Large intestine (tissue), 3 donors: Measurements from ENCODE around the gene LIN37. TPM values are rescaled to one million over a fixed set of nuclear protein-coding genes. Genes with fewer than 3 reads are reported as not detected.
A peak's percentile ranks its signal among the peaks of the same experiment; 100 is the strongest.
"Not testable (repeated sequence)": the region's sequence is repeated elsewhere in the genome, so short reads cannot be mapped to it uniquely, and the experiment has no call there.

Experiments used
- DNase-seq, 2 donors: peaks; one replicate each; pipeline versions ENCODE4 v3.0.0 to v3.0.0-alpha.2; 2013
- H3K27ac ChIP-seq: one replicate; pipeline ENCODE4 v1.5.1; 2013; ENCODE audit warnings: low read length
- H3K27me3 ChIP-seq: 2 replicates; pipeline ENCODE4 v1.6.1; 2013; ENCODE audit warnings: low read length; ENCODE audit not compliant: control insufficient read depth, insufficient read depth
- H3K36me3 ChIP-seq: 2 replicates; pipeline ENCODE4 v1.6.1; 2013; ENCODE audit warnings: low read length; ENCODE audit not compliant: control insufficient read depth, insufficient read depth
- H3K4me1 ChIP-seq: one replicate; pipeline ENCODE4 v1.6.1; 2013; ENCODE audit warnings: low read length; ENCODE audit not compliant: control insufficient read depth, insufficient read depth
- H3K4me3 ChIP-seq: one replicate; pipeline ENCODE4 v1.5.1; 2013; ENCODE audit warnings: low read length
- H3K9me3 ChIP-seq: one replicate; pipeline ENCODE4 v1.6.1; 2013; ENCODE audit warnings: mild to moderate bottlenecking, low read depth, low read length, moderate library complexity; ENCODE audit not compliant: control insufficient read depth
- WGBS: methylation state at CpG from one replicate; pipeline ENCODE4 v1.1.5; 2013; ENCODE audit warnings: low lambda C conversion rate; ENCODE audit not compliant: insufficient coverage; 5-methylcytosine and 5-hydroxymethylcytosine counted together
- polyA plus RNA-seq: library from polyadenylated mRNA; unstranded; fragments of 120-200 nt; gene quantifications from one replicate; pipeline ENCODE4 v1.2.1, GENCODE V29; 2013

The LIN37 gene
- polyA plus RNA-seq, 1 donor: 11.3 TPM

DNA sequence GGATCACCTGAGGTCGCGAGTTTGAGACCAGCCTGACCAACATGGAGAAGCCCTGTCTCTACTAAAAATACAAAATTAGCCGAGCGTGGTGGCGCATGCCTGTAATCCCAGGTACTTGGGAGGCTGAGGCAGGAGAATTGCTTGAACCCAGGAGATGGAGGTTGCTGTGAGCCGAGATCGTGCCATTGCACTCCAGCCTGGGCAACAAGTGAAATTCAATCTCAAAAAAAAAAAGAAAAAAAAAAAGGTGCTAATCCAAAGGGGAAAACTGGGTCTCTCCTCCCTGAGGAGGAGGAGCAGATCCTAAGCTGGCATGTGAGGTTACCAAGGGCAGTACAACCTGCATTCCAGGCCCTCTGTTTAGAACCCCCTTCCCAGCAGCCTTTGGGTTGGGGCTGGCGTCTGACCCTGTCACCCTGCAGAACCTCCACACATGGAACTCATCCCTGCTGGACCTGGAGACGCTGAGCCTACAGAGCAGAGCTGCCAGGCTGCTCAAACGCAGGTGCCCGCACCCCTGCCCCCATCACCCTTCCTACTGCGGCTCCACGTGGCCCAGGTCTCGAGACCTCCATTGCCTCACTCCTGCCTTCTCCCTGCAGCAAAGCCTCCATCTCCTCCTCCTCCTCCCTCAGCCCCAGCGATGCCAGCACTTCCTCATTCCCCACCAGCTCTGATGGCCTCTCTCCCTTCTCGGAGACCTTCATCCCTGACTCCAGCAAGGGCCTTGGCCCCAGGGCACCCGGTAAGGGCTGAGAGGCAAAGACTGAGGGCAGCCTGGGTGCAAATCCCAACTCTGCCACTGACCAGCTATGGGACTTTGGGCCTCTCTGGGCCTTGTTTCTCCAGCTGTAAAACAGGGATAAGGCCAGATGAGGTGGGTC is 16.3 kb downstream of the LIN37 start:
- Histone ChIP-seq H3K4me3 (no peak overlapping the region), H3K27ac (no peak overlapping the region), H3K4me1 (no peaks in the 10 kb centered on the region), H3K9me3 (no peaks in the 10 kb centered on the region), H3K36me3 (peaks cover 34% of the 10 kb centered on the region), H3K27me3 (no peaks in the 10 kb centered on the region)
- DNase-seq: no peak
- WGBS: 100% methylated on average over 2 of the region's 17 CpGs

DNA sequence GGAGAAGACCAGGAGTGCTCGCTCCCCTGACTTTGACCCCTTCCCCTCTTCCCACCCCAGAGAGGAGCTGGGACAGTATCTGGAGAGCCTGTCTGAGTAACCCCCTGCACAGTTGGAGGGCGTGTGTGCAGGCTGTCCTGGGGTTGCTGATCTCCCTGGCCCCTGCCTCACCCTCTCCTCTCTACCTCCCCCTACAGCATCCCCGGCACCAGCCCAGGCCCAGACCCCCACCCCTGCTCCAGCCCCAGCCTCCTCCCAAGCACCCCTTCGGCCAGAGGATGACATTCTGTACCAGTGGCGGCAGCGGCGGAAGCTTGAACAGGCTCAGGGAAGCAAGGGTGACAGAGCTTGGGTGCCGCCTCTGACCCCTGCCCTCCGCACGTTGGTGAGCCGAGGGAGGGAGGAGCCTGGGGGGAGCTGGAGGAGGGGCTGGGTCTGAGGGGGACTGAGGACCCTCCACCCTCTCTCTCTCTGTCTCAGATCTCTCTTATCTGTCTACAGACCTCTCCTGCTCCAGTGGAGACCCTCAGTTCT is 18.3 kb downstream of the LIN37 start:
- no peak for DNase-seq
- Histone ChIP-seq H3K4me3 (no peak overlapping the region), H3K36me3 (peaks cover 25% of the 10 kb centered on the region), H3K27ac (no peak overlapping the region), H3K9me3 (no peaks in the 10 kb centered on the region), H3K4me1 (no peaks in the 10 kb centered on the region), H3K27me3 (no peaks in the 10 kb centered on the region)
- no CpG with 5 or more reads among the region's 11 CpGs for WGBS

- H3K36me3 ChIP-seq: peaks cover 20% of the 10 kb centered on the region
- no peaks in the 10 kb centered on the region for H3K27me3 ChIP-seq
- WGBS: no CpG with 5 or more reads among the region's 34 CpGs
- DNase-seq: no peak
- no peaks in the 10 kb centered on the region for H3K9me3 ChIP-seq
- H3K27ac ChIP-seq: no peak overlapping the region
- no peak overlapping the region for H3K4me3 ChIP-seq
- H3K4me1 ChIP-seq: no peaks in the 10 kb centered on the region
These were observed 19.1 kb downstream of the LIN37 start for GRCh38 chr19:35767288-35768081.

- Histone ChIP-seq H3K36me3 (peaks cover 20% of the 10 kb centered on the region), H3K27ac (no peak overlapping the region), H3K27me3 (no peaks in the 10 kb centered on the region), H3K9me3 (no peaks in the 10 kb centered on the region), H3K4me3 (no peak overlapping the region), H3K4me1 (no peaks in the 10 kb centered on the region)
- no CpG with 5 or more reads among the region's 15 CpGs for WGBS
- DNase-seq: no peak
These were observed 19.7 kb downstream of the LIN37 start for GRCh38 chr19:35768082-35768421.

DNA sequence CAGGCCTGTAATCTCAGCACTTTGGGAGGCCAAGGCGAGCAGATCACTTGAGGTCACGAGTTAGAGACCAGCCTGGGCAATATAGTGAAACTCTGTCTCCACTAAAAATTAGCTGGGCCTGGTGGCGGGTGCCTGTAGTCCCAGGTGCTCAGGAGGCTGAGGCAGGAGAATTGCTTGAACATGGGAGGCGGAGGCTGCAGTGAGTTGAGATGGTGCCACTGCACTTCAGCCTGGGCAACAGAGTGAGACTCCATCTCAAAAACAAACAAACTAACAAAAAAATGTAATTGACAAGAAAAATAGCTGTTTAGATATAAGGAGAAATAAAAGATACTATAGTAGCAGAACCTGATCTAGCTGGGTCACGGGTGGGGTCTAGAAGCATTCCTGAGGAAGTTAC is 24.0 kb downstream of the LIN37 start:
- not testable (repeated sequence) for H3K9me3 ChIP-seq, H3K4me3 ChIP-seq, DNase-seq, H3K27ac ChIP-seq, H3K36me3 ChIP-seq, H3K27me3 ChIP-seq
- peaks cover 11% of the 10 kb centered on the region for H3K4me1 ChIP-seq
- 88% methylated on average over 1 of the region's 5 CpGs for WGBS

DNA sequence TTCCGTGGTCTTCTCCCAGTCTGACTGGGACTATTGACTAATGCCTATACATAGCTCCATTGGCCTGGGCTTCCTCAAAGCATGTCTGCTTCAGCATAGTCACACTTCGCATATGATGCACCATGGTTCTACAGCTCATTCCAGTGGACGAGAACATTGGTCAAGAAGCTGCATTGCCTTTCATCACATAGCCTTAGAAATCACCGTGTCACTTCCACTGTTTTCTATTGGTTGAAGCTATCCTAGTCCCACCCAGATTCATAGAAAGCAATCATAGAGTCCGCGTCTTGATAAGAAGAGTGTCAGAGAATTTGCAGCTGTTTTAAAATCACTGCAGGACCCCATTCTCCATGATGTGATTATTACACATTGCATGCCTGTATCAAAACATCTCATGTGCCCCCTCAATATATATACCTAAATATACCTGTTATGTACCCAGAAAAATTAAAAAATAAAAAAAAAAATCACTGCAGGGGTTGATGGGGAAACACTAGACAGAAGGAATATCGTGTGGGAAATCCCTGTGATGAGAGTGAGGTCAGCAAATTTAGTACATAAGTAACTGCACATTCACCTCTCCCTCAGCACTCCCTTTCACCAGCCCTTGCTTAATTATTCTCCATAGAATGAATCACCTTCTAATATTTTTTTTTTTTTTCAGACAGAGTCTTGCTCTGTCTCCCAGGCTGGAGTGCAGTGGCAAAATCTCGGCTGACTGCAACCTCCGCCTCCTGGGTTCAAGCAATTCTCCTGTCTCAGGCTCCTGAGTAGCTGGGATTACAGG is 24.8 kb downstream of the LIN37 start:
- WGBS: no CpG with 5 or more reads among the region's 9 CpGs
- H3K9me3 ChIP-seq: no peaks in the 10 kb centered on the region
- no peak overlapping the region for H3K4me3 ChIP-seq
- no peak overlapping the region for H3K27ac ChIP-seq
- H3K4me1 ChIP-seq: peaks cover 11% of the 10 kb centered on the region
- peaks cover 8% of the 10 kb centered on the region for H3K36me3 ChIP-seq
- H3K27me3 ChIP-seq: no peaks in the 10 kb centered on the region
- no peak for DNase-seq

DNA sequence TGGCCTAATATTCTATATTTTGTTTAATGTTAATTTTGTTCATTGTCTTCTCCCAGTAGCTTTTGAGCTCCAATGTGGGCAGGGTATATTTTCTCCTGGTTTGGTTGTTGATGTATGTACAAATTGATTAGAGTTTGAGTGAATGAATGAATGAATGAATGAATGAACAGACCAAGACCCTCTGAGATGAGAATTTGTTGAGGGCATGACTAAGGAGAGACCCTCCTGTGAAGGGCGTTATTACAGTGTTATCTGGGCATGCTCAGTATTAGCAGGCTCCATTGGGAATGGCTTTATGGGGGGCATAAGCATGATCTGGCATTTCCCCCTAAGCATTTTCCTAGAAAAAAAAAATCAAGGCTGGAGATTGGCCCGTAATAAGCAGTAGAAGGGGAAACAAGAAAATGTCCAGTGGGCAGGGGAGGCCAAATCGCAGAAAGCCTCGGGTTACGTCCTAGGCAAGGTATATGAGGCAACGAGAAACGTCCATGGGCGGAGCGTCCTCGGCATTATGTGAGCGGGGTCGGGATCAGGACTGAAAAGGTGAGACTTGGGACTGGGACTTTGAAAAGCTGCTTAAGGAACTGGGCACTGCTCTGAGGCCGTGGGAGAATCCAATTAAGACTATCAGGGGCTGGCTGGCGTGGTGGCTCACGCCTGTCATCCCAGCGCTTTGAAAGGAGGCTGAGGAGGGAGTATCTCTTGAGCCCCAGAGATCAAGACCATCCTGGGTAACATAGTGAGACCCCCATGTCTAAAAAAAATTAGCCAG is 26.1 kb downstream of the LIN37 start:
- Histone ChIP-seq H3K4me1 (peaks cover 11% of the 10 kb centered on the region), H3K4me3 (peak overlapping the region; percentile 11), H3K9me3 (no peaks in the 10 kb centered on the region), H3K36me3 (peaks cover 5% of the 10 kb centered on the region), H3K27me3 (no peaks in the 10 kb centered on the region), H3K27ac (no peak overlapping the region)
- no CpG with 5 or more reads among the region's 16 CpGs for WGBS
- no peak for DNase-seq

GRCh38 chr19:35775046-35775297 is 26.6 kb downstream of the LIN37 start:
- DNase-seq: no peak
- H3K9me3 ChIP-seq: no peaks in the 10 kb centered on the region
- WGBS: 0% methylated on average over 1 of the region's 9 CpGs
- peaks cover 9% of the 10 kb centered on the region for H3K36me3 ChIP-seq
- no peaks in the 10 kb centered on the region for H3K27me3 ChIP-seq
- H3K4me1 ChIP-seq: peaks cover 11% of the 10 kb centered on the region
- H3K27ac ChIP-seq: no peak overlapping the region
- peak overlapping the region; percentile 11 for H3K4me3 ChIP-seq

DNA sequence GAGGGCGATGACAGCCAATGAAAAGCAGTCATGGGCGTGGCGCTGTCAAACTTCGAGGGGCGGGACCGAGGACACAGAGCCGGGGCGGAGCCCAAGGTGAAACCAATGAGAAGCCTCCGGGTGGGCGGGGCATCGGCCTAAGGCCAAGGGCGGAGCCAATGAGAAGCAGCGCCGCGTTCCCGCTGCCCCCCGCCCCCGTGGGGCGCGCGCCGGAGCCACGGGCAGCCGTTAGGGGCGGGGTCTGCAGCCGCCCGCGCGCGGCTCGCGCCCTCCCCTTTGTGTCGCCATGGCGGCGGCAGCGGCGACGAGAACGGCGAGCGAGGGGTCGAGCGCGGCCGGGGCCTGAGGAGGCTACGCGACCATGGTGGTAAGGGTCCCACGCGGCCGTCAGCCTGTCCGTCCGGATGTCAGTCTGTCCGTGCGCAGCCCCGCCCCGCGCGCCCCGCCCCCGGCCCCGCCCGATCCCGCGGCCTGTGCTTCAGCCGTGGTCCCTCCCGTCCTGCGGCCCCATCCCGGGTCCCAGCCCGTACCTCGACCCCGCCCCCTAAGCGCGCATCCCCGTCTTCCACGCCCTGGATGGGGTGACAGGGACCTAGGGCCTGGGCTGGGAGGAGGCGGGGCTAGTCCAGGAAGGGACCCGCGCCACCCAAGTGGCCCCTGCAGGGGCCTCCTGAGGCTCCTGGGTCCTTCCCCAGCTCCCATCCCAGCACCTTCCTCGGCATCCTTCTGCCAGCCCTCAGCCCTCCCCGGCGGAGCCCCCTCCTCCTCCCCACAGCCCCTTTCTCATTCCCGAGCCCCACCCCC is 27.1 kb downstream of the LIN37 start, which contains the start of gene ARHGAP33:
TSS of gene ARHGAP33 (plus strand) at position 267 of the 804 bp plus-strand sequence. CDS start at position 362, 95 bp downstream.
- H3K4me1 ChIP-seq: peaks cover 11% of the 10 kb centered on the region
- no peak within 1 kb of the TSS for H3K27ac ChIP-seq
- WGBS: no CpG with 5 or more reads among the region's 82 CpGs
- H3K36me3 ChIP-seq: peaks cover 10% of the 10 kb centered on the region
- no peaks in the 10 kb centered on the region for H3K9me3 ChIP-seq
- H3K4me3 ChIP-seq: peak within 1 kb of the TSS; percentile 59
- H3K27me3 ChIP-seq: no peaks in the 10 kb centered on the region
- peak; percentile 96 for DNase-seq
